Psoas muscle (tissue), 8 donors: ENCODE measurements around the gene ETV5. TPM values are rescaled to one million over a fixed set of nuclear protein-coding genes. Genes with fewer than 3 reads are reported as not detected.

Experiments used
- ATAC-seq, 4 donors: fragments of 200-7000 bp; cut with Tn5 transposase; one replicate each; pipeline ENCODE4 v1.9.1; 2020; ENCODE audit warnings: moderate library complexity in 3 of 4, mild to moderate bottlenecking in 2 of 4
- DNase-seq, 2 donors: peaks; one replicate each; pipeline ENCODE4 v3.0.0-alpha.2; 2020
- H3K27ac ChIP-seq: fragments of 200-600 bp; one replicate; pipeline ENCODE4 v1.8.0; 2022
- H3K27me3 ChIP-seq, 3 donors: fragments of 200-600 bp in 1 of 3; one replicate each; pipeline versions ENCODE4 v1.6.1 to v1.8.0; 2013 to 2022; ENCODE audit warnings: low read length in 2 of 3, mild to moderate bottlenecking in 2 of 3, moderate library complexity in 1 of 3; ENCODE audit not compliant: insufficient read depth in 3 of 3
- H3K36me3 ChIP-seq, 2 donors: fragments of 200-600 bp in 1 of 2; one replicate each; pipeline versions ENCODE4 v1.6.1 to v1.8.0; 2013 to 2022; ENCODE audit warnings: low read depth in 1 of 2, mild to moderate bottlenecking in 1 of 2, moderate library complexity in 1 of 2; ENCODE audit not compliant: insufficient read depth in 1 of 2
- H3K4me1 ChIP-seq: fragments of 200-600 bp; one replicate; pipeline ENCODE4 v1.8.0; 2022
- H3K4me3 ChIP-seq: fragments of 200-600 bp; one replicate; pipeline ENCODE4 v1.8.0; 2022; ENCODE audit warnings: mild to moderate bottlenecking
- H3K9me3 ChIP-seq: fragments of 200-600 bp; one replicate; pipeline ENCODE4 v1.8.0; 2022
- CTCF ChIP-seq: fragments of 200-600 bp; IDR thresholded peaks from one replicate; pipeline ENCODE4 v1.8.0; 2022; ENCODE audit warnings: antibody characterized with exemption
- WGBS, 3 donors: extraction: QIAGEN DNeasy Blood & Tissue Kit; methylation state at CpG; one replicate each; pipeline versions ENCODE4 v1.1.6 to v1.1.7; 2013; 5-methylcytosine and 5-hydroxymethylcytosine counted together
- intact Hi-C, 2 donors: fragments of 100-400 bp; cut with DNase I; formaldehyde crosslinking; loops; one replicate each; pipeline versions ENCODE4 v1.11.0 to v1.14.2; 2022
- polyA plus RNA-seq, 3 donors: library from polyadenylated mRNA; stranded (reverse); fragments of 200-250 nt; gene quantifications; one replicate each; pipeline ENCODE4 v1.2.3, GENCODE V29; 2013
- total RNA-seq, 4 donors: library from RNA; stranded (reverse); fragmentation: NEBNext Ultra II Directional in 2 of 4; extraction: Animal tissue kit (Norgen Biotek cat#: 25700) in 2 of 4; gene quantifications; one replicate each; pipeline versions ENCODE4 v1.2.1 to v1.2.4, GENCODE V29; 2021 to 2023
- donor health status: healthy with polysubstance abuse.
- donor health status: DM: no; HTN: no; CAD: no; lungs with moderate emphysema.
- donor health status: Bipolar disorder and iron deficiency.
- donor health status: healthy.
- donor health status: DM: yes; HTN: yes; CAD: no.
- donor health status: DM: no; HTN: no; CAD: no.
- donor health status: DM: no; HTN: no; CAD: no.
- donor health status: DM: yes; HTN: yes; CAD: no.

ETV5 gene
- total and polyA plus RNA-seq, 7 donors, result 7.2 to 47.1 (median 8.0) TPM

GRCh38 chr3:186003610-186004009 lies 105.3 kb downstream of the ETV5 start:
- DNase-seq (no peak), ATAC-seq (no peak)
- TF ChIP-seq CTCF, result no peak
- no peaks in the 10 kb centered on the region for H3K36me3 ChIP-seq
- H3K9me3 ChIP-seq, result no peaks in the 10 kb centered on the region
- 57 to 65% (median 63%) methylated on average over 5 of the region's 5 CpGs for WGBS, 3 donors
- no peaks in the 10 kb centered on the region for H3K27me3 ChIP-seq
- intact Hi-C loops, result no loop called here
- H3K27ac ChIP-seq, result no peak overlapping the region
- H3K4me3 ChIP-seq, result no peak overlapping the region
- no peaks in the 10 kb centered on the region for H3K4me1 ChIP-seq

GRCh38 chr3:186002884-186003472 lies 105.9 kb downstream of the ETV5 start:
- Histone ChIP-seq H3K27me3 (no peaks in the 10 kb centered on the region), H3K36me3 (no peaks in the 10 kb centered on the region), H3K4me1 (no peaks in the 10 kb centered on the region), H3K9me3 (no peaks in the 10 kb centered on the region), H3K4me3 (no peak overlapping the region), H3K27ac (no peak overlapping the region)
- ATAC-seq (peak in 2 of 4 donors; percentile 44 to 54), DNase-seq (no peak)
- 50 to 57% (median 53%) methylated on average over 3 of the region's 3 CpGs for WGBS, 3 donors
- intact Hi-C loops, result no loop called here
- TF ChIP-seq CTCF, result peak; percentile 19

- no peak for ATAC-seq
These were observed 107.0 kb downstream of the ETV5 start for GRCh38 chr3:186001842-186002241.

GRCh38 chr3:185999221-185999620 lies 109.7 kb downstream of the ETV5 start:
- TF ChIP-seq CTCF, result no peak
- ATAC-seq (no peak), DNase-seq (no peak)
- Histone ChIP-seq H3K27me3 (no peaks in the 10 kb centered on the region), H3K4me1 (no peaks in the 10 kb centered on the region), H3K36me3 (no peaks in the 10 kb centered on the region), H3K4me3 (no peak overlapping the region), H3K9me3 (no peaks in the 10 kb centered on the region), H3K27ac (no peak overlapping the region)
- 90 to 92% (median 91%) methylated on average over 14 of the region's 14 CpGs for WGBS, 3 donors
- intact Hi-C loops, result no loop called here

More at GRCh38 chr3:186001842-186002241, 107.0 kb downstream of the ETV5 start:
- H3K9me3 ChIP-seq, result no peaks in the 10 kb centered on the region
- H3K36me3 ChIP-seq, result no peaks in the 10 kb centered on the region
- TF ChIP-seq CTCF, result no peak
- no peak overlapping the region for H3K27ac ChIP-seq
- H3K27me3 ChIP-seq, result no peaks in the 10 kb centered on the region
- no peak overlapping the region for H3K4me3 ChIP-seq
- H3K4me1 ChIP-seq, result no peaks in the 10 kb centered on the region
- 49 to 59% (median 51%) methylated on average over 2 of the region's 2 CpGs for WGBS, 3 donors
- intact Hi-C loops, result no loop called here
- no peak for DNase-seq

- WGBS, 3 donors, result 84 to 91% (median 87%) methylated on average over 2 of the region's 2 CpGs
- no peaks in the 10 kb centered on the region for H3K27me3 ChIP-seq
- H3K9me3 ChIP-seq, result no peaks in the 10 kb centered on the region
- no peak for TF ChIP-seq CTCF
- no peaks in the 10 kb centered on the region for H3K36me3 ChIP-seq
- H3K27ac ChIP-seq, result no peak overlapping the region
- ATAC-seq (no peak), DNase-seq (no peak)
- H3K4me1 ChIP-seq, result no peaks in the 10 kb centered on the region
- no peak overlapping the region for H3K4me3 ChIP-seq
- intact Hi-C loops, result no loop called here
These were observed 110.8 kb downstream of the ETV5 start for GRCh38 chr3:185998136-185998535.
